Thyroid gland (tissue), 4 donors: Measurements from ENCODE around the gene BCAS1.

Experiments used
- POLR2A ChIP-seq, 2 donors: fragments of 450-650 bp; IDR thresholded peaks; one replicate each; pipeline ENCODE4 v1.6.1; 2017; ENCODE audit warnings: antibody characterized with exemption in 2 of 2, mild to moderate bottlenecking in 2 of 2, moderate library complexity in 1 of 2
- TF ChIP-seq, protein P1 (sequence below), 6 experiments: fragments of 200-600 bp in 3 of 6; fragments of 450-650 bp in 3 of 6; sonication (generic) in 3 of 6; IDR thresholded peaks; one replicate each; pipeline ENCODE4 v1.5.1; 2016 to 2019; ENCODE audit warnings: antibody characterized with exemption in 6 of 6, mild to moderate bottlenecking in 2 of 6, inconsistent platforms in 1 of 6, moderate library complexity in 1 of 6

DNA sequence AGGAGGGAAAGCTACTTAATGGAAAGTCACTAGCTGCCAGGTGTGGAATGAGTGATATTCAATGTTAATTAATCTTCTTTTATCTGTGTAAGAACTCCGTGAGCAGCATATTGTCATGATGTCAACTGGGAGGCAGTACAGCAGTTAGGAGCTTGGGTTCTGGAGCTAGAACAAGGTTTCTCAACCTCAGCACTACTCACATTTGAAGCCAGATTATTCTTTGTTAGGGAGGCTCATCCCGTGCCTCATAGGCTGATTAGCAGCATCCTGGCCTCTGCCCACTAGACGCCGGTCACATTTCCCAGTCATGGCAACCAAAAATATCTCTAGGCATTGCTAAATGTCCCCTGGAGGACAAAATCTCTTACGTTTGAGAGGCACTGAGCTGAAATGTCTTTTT is 41.2 kb downstream of the BCAS1 start:
- TF ChIP-seq POLR2A (IDR thresholded peaks at IDR 0.05) = no peak
- TF ChIP-seq, protein P1, sequence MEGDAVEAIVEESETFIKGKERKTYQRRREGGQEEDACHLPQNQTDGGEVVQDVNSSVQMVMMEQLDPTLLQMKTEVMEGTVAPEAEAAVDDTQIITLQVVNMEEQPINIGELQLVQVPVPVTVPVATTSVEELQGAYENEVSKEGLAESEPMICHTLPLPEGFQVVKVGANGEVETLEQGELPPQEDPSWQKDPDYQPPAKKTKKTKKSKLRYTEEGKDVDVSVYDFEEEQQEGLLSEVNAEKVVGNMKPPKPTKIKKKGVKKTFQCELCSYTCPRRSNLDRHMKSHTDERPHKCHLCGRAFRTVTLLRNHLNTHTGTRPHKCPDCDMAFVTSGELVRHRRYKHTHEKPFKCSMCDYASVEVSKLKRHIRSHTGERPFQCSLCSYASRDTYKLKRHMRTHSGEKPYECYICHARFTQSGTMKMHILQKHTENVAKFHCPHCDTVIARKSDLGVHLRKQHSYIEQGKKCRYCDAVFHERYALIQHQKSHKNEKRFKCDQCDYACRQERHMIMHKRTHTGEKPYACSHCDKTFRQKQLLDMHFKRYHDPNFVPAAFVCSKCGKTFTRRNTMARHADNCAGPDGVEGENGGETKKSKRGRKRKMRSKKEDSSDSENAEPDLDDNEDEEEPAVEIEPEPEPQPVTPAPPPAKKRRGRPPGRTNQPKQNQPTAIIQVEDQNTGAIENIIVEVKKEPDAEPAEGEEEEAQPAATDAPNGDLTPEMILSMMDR (IDR thresholded peaks at IDR 0.05) = no peak
